ENCODE data around the gene YBX1.

YBX1 gene

GRCh38 chr1:42734201-42735035 lies 52.2 kb downstream of the YBX1 start:
- no peak for DNase-seq (ENCODE audit: low read depth in 2 of 3, low spot score in 1 of 3)

GRCh38 chr1:42735056-42735455 lies 52.8 kb downstream of the YBX1 start:
- DNase-seq (ENCODE audit: low read depth in 2 of 3, low spot score in 1 of 3): no peak

GRCh38 chr1:42735477-42736105 lies 53.4 kb downstream of the YBX1 start:
- no peak for DNase-seq (ENCODE audit: low read depth in 2 of 3, low spot score in 1 of 3)

GRCh38 chr1:42736152-42736551 lies 53.9 kb downstream of the YBX1 start:
- DNase-seq (ENCODE audit: low read depth in 2 of 3, low spot score in 1 of 3): peak in 1 of 3 donors; percentile 4

- DNase-seq (ENCODE audit: low read depth in 2 of 3, low spot score in 1 of 3): no peak
Measured at GRCh38 chr1:42736571-42737200, 54.5 kb downstream of the YBX1 start.

- no peak for DNase-seq (ENCODE audit: low read depth in 2 of 3, low spot score in 1 of 3)
Measured at GRCh38 chr1:42737257-42737656, 55.0 kb downstream of the YBX1 start.

- DNase-seq (ENCODE audit: low read depth in 2 of 3, low spot score in 1 of 3): no peak
Measured at GRCh38 chr1:42737986-42738677, 55.9 kb downstream of the YBX1 start.

GRCh38 chr1:42738678-42739226 lies 56.5 kb downstream of the YBX1 start:
- no peak for DNase-seq (ENCODE audit: low read depth in 2 of 3, low spot score in 1 of 3)

GRCh38 chr1:42739753-42740700 lies 57.8 kb downstream of the YBX1 start, which contains the start of gene CLDN19:
Gene CLDN19, minus strand, starts transcription at chr1:42740236. Its CDS starts 173 bp downstream, at chr1:42740063.
- no peak for DNase-seq (ENCODE audit: low read depth in 2 of 3, low spot score in 1 of 3)

- DNase-seq (ENCODE audit: low read depth in 2 of 3, low spot score in 1 of 3): no peak
Measured at GRCh38 chr1:42740851-42741580, 58.8 kb downstream of the YBX1 start.

GRCh38 chr1:42741706-42742105 lies 59.5 kb downstream of the YBX1 start:
- DNase-seq (ENCODE audit: low read depth in 2 of 3, low spot score in 1 of 3): no peak

GRCh38 chr1:42742141-42742540 lies 59.9 kb downstream of the YBX1 start:
- DNase-seq (ENCODE audit: low read depth in 2 of 3, low spot score in 1 of 3): no peak

GRCh38 chr1:42742617-42743316 lies 60.5 kb downstream of the YBX1 start:
- DNase-seq (ENCODE audit: low read depth in 2 of 3, low spot score in 1 of 3): no peak

- no peak for DNase-seq (ENCODE audit: low read depth in 2 of 3, low spot score in 1 of 3)
Measured at GRCh38 chr1:42743317-42744147, 61.3 kb downstream of the YBX1 start.

GRCh38 chr1:42744148-42744413 lies 61.9 kb downstream of the YBX1 start:
- no peak for DNase-seq (ENCODE audit: low read depth in 2 of 3, low spot score in 1 of 3)

GRCh38 chr1:42745851-42746250 lies 63.6 kb downstream of the YBX1 start:
- no peak for DNase-seq (ENCODE audit: low read depth in 2 of 3, low spot score in 1 of 3)

- DNase-seq (ENCODE audit: low read depth in 2 of 3, low spot score in 1 of 3): no peak
Measured at GRCh38 chr1:42746436-42747105, 64.4 kb downstream of the YBX1 start.

GRCh38 chr1:42747125-42747524 lies 64.9 kb downstream of the YBX1 start:
- DNase-seq (ENCODE audit: low read depth in 2 of 3, low spot score in 1 of 3): no peak
